Inflammatory macrophage treated with lipopolysaccharide for 4 hours (primary cell): ENCODE measurements around the gene MND1.
A peak's percentile ranks its signal among the peaks of the same experiment; 100 is the strongest.

Experiments
- DNase-seq: peaks from one replicate; pipeline ENCODE4 v3.0.0-alpha.2; 2020

The MND1 gene

GRCh38 chr4:153344131-153345011, at the start of gene MND1:
MND1 (plus strand) TSS chr4:153344688; CDS start chr4:153344738, 50 bp downstream.
- DNase-seq = peak; percentile 68

- DNase-seq = no peak
Observed at GRCh38 chr4:153295131-153295755, 49.2 kb upstream of the MND1 start.

- no peak for DNase-seq
Observed at GRCh38 chr4:153296040-153296823, 48.3 kb upstream of the MND1 start.

- no peak for DNase-seq
Observed at GRCh38 chr4:153297116-153297515, 47.4 kb upstream of the MND1 start.

GRCh38 chr4:153310793-153311192, 33.7 kb upstream of the MND1 start:
- no peak for DNase-seq

- no peak for DNase-seq
Observed at GRCh38 chr4:153314915-153315314, 29.6 kb upstream of the MND1 start.

- DNase-seq = peak; percentile 46
Observed at GRCh38 chr4:153318696-153319320, 25.7 kb upstream of the MND1 start.

GRCh38 chr4:153322791-153323190, 21.7 kb upstream of the MND1 start:
- no peak for DNase-seq

- no peak for DNase-seq
Observed at GRCh38 chr4:153324046-153324445, 20.4 kb upstream of the MND1 start.

GRCh38 chr4:153325558-153325957, 18.9 kb upstream of the MND1 start:
- DNase-seq = no peak

GRCh38 chr4:153326513-153326912, 18.0 kb upstream of the MND1 start:
- DNase-seq = no peak

- peak; percentile 7 for DNase-seq
Observed at GRCh38 chr4:153327247-153327646, 17.2 kb upstream of the MND1 start.

GRCh38 chr4:153332936-153333335, 11.6 kb upstream of the MND1 start:
- no peak for DNase-seq

- no peak for DNase-seq
Observed at GRCh38 chr4:153333874-153334273, 10.6 kb upstream of the MND1 start.

- DNase-seq = no peak
Observed at GRCh38 chr4:153335665-153336064, 8.8 kb upstream of the MND1 start.

- no peak for DNase-seq
Observed at GRCh38 chr4:153337686-153338085, 6.8 kb upstream of the MND1 start.

GRCh38 chr4:153341575-153342090, 2.9 kb upstream of the MND1 start:
- DNase-seq = peak; percentile 73

- DNase-seq = no peak
Observed at GRCh38 chr4:153342751-153343552, 1.5 kb upstream of the MND1 start.

- DNase-seq = peak; percentile 75
Observed at GRCh38 chr4:153345012-153345981, 809 bp downstream of the MND1 start.

- no peak for DNase-seq
Observed at GRCh38 chr4:153346031-153346430, 1.5 kb downstream of the MND1 start.

- no peak for DNase-seq
Observed at GRCh38 chr4:153346563-153346962, 2.1 kb downstream of the MND1 start.
